AG04449 (cell line): Measurements from ENCODE around the gene ANAPC4.

ENCODE experiments used
- CTCF ChIA-PET: fragments of 350-600 bp; formaldehyde crosslinking; extraction: SDS; loops from one replicate; lab custom pipeline; 2021; ENCODE audit warnings: antibody characterized with exemption; lab: Yijun Ruan, JAX
- POLR2A ChIA-PET: fragments of 400-600, 350-600 bp; formaldehyde crosslinking; extraction: SDS; loops from one replicate; lab custom pipeline; 2020; ENCODE audit warnings: antibody characterized with exemption, inconsistent platforms; lab: Yijun Ruan, JAX
- DNase-seq: peaks from one replicate; pipeline ENCODE4 v3.0.0-alpha.2; 2010; ENCODE audit warnings: low read depth, low spot score
- H3K4me3 ChIP-seq: 2 replicates; pipeline ENCODE4 v1.5.1; 2011; ENCODE audit warnings: low read depth, mild to moderate bottlenecking, control low read depth, low read length
- CTCF ChIP-seq: IDR thresholded peaks from one replicate; pipeline ENCODE4 v1.5.1; 2011; ENCODE audit warnings: mild to moderate bottlenecking, moderate library complexity, low read length, control low read depth, inconsistent platforms; ENCODE audit not compliant: insufficient read depth; ENCODE audit errors: missing control alignments

The ANAPC4 gene

GRCh38 chr4:25386926-25387325 lies 9.9 kb downstream of the ANAPC4 start:
- TF ChIP-seq CTCF: no peak
- no peak overlapping the region for H3K4me3 ChIP-seq
- ChIA-PET CTCF (no interaction called here), POLR2A (no interaction called here)
- DNase-seq: no peak

GRCh38 chr4:25397305-25397704 lies 20.2 kb downstream of the ANAPC4 start:
- ChIA-PET POLR2A (no interaction called here), CTCF (interaction anchor here (1.1 kb wide), 2 partner anchors 85 to 370 kb away, joined by 3 to 4 read pairs; partner anchors contain the start of gene ZCCHC4)
- no peak for DNase-seq
- no peak overlapping the region for H3K4me3 ChIP-seq
- no peak for TF ChIP-seq CTCF

- DNase-seq: no peak
- H3K4me3 ChIP-seq: no peak overlapping the region
- CTCF ChIA-PET: no interaction called here
- POLR2A ChIA-PET: no interaction called here
- TF ChIP-seq CTCF: no peak
Observed at GRCh38 chr4:25399510-25399909, 22.4 kb downstream of the ANAPC4 start.

GRCh38 chr4:25401066-25401465 lies 24.0 kb downstream of the ANAPC4 start:
- no peak overlapping the region for H3K4me3 ChIP-seq
- no peak for DNase-seq
- ChIA-PET CTCF (no interaction called here), POLR2A (no interaction called here)
- TF ChIP-seq CTCF: no peak

- DNase-seq: no peak
- POLR2A ChIA-PET: no interaction called here
- TF ChIP-seq CTCF: no peak
- H3K4me3 ChIP-seq: no peak overlapping the region
- CTCF ChIA-PET: no interaction called here
Observed at GRCh38 chr4:25402521-25402920, 25.5 kb downstream of the ANAPC4 start.

GRCh38 chr4:25403699-25404098 lies 26.6 kb downstream of the ANAPC4 start:
- no peak for DNase-seq
- TF ChIP-seq CTCF: no peak
- POLR2A ChIA-PET: no interaction called here
- H3K4me3 ChIP-seq: no peak overlapping the region
- CTCF ChIA-PET: no interaction called here

- TF ChIP-seq CTCF: no peak
- POLR2A ChIA-PET: no interaction called here
- no peak overlapping the region for H3K4me3 ChIP-seq
- no peak for DNase-seq
- CTCF ChIA-PET: interaction anchor here (1.3 kb wide), 1 partner anchor 261 kb away, joined by 3 read pairs; no protein-coding TSS in a partner anchor
Observed at GRCh38 chr4:25405453-25405852, 28.4 kb downstream of the ANAPC4 start.
